GM12878 (cell line): ENCODE results near the gene TPO. TPM values are rescaled to one million over a fixed set of nuclear protein-coding genes. Genes with fewer than 3 reads are reported as not detected.

Source experiments
- ATAC-seq: fragments of 200-7000 bp; cut with Tn5 transposase; 3 replicates; pipeline ENCODE4 v1.9.1; 2020; ENCODE audit warnings: mild to moderate bottlenecking, moderate library complexity
- BruUV-seq: library from RNA; stranded (reverse); fragments of 400-500 nt; replicated peaks from 2 replicates; lab custom pipeline; 2021; lab: Mats Ljungman, UMichigan
- CTCF ChIA-PET: fragments of 300-600 bp; sonication (Branson Sonifier 250); formaldehyde crosslinking; extraction: SDS; loops from one replicate; lab custom pipeline; 2021; ENCODE audit warnings: inconsistent platforms; lab: Yijun Ruan, JAX
- POLR2A ChIA-PET: fragments of 350-600 bp; formaldehyde crosslinking; extraction: SDS; loops from one replicate; lab custom pipeline; 2021; ENCODE audit warnings: inconsistent platforms; lab: Charles Lee
- RAD21 ChIA-PET: fragments of 300-600 bp; sonication (Branson Sonifier 250); formaldehyde crosslinking; loops from one replicate; lab custom pipeline; 2023; ENCODE audit warnings: antibody characterized with exemption; ENCODE audit not compliant: unreplicated experiment; lab: Charles Lee
- SMC1A ChIA-PET: fragments of 300-600 bp; sonication (Branson Sonifier 250); formaldehyde crosslinking; loops from one replicate; lab custom pipeline; 2023; ENCODE audit not compliant: unreplicated experiment, uncharacterized antibody; lab: Charles Lee
- DNase-seq: peaks from one replicate; pipeline ENCODE4 v3.0.0-alpha.2; 2011; ENCODE audit warnings: low read depth, low spot score
- FAIRE-seq: peaks from 3 replicates; lab custom pipeline; 2011; peaks lifted over from hg19 to GRCh38; lab: Jason Lieb, UNC
- H2AFZ ChIP-seq: 2 replicates; pipeline ENCODE4 v1.6.0; 2011; ENCODE audit warnings: low read depth, low read length, control low read depth; ENCODE audit not compliant: control insufficient read depth
- H3K27ac ChIP-seq: 2 replicates; pipeline ENCODE4 v1.5.1; 2011; ENCODE audit warnings: control low read depth; ENCODE audit not compliant: control insufficient read depth, insufficient read depth
- H3K27me3 ChIP-seq, 2 experiments: replicated peaks in 1 of 2; 2 replicates each; pipeline versions ENCODE4 v1.6.0 to v1.6.1; 2011; ENCODE audit warnings: low read length in 1 of 2; ENCODE audit not compliant: control insufficient read depth in 2 of 2, insufficient read depth in 2 of 2
- H3K36me3 ChIP-seq, 2 experiments: 2 replicates each; pipeline ENCODE4 v1.5.1; 2011; ENCODE audit warnings: low read length in 1 of 2; ENCODE audit not compliant: control insufficient read depth in 2 of 2, insufficient read depth in 2 of 2
- H3K4me1 ChIP-seq: 2 replicates; pipeline ENCODE4 v1.6.1; 2011; ENCODE audit warnings: mild to moderate bottlenecking, low read length, moderate library complexity, mixed read lengths; ENCODE audit not compliant: control insufficient read depth, insufficient read depth
- H3K4me2 ChIP-seq: 2 replicates; pipeline ENCODE4 v1.6.0; 2011; ENCODE audit warnings: control low read depth; ENCODE audit not compliant: control insufficient read depth, insufficient read depth
- H3K4me3 ChIP-seq: fragments of 200-600 bp; sonication (generic); 2 replicates; pipeline ENCODE4 v1.5.1; 2016
- H3K79me2 ChIP-seq: 2 replicates; pipeline ENCODE4 v1.6.0; 2011; ENCODE audit warnings: low read length; ENCODE audit not compliant: control insufficient read depth, insufficient read depth
- H3K9ac ChIP-seq: 2 replicates; pipeline ENCODE4 v1.8.0; 2011; ENCODE audit warnings: low read length, control low read depth, mixed read lengths; ENCODE audit not compliant: control insufficient read depth, insufficient read depth
- H3K9me3 ChIP-seq: replicated peaks from 3 replicates; pipeline ENCODE4 v1.5.1; 2011; ENCODE audit warnings: mild to moderate bottlenecking, low read length; ENCODE audit not compliant: control insufficient read depth, insufficient read depth
- H4K20me1 ChIP-seq: 2 replicates; pipeline ENCODE4 v1.6.0; 2011; ENCODE audit not compliant: control insufficient read depth, insufficient read depth
- HDAC2 ChIP-seq: fragments of 200-600 bp; sonication (generic); IDR thresholded peaks from 2 replicates; pipeline ENCODE4 v1.6.1; 2017
- IKZF2 ChIP-seq, 2 experiments: fragments of 450-650 bp; IDR thresholded peaks; 2 replicates each; pipeline ENCODE4 v1.6.1; 2017; ENCODE audit warnings: mild to moderate bottlenecking in 2 of 2, moderate library complexity in 2 of 2
- LARP7 ChIP-seq: fragments of 450-650 bp; IDR thresholded peaks from 2 replicates; pipeline ENCODE4 v1.6.1; 2017; ENCODE audit warnings: mild to moderate bottlenecking
- MYB ChIP-seq: fragments of 150-350 bp; IDR thresholded peaks from 2 replicates; pipeline ENCODE4 v1.6.1; 2014; ENCODE audit warnings: mild to moderate bottlenecking, low read depth, low read length, borderline replicate concordance
- NR2C1 ChIP-seq: fragments of 450-650 bp; IDR thresholded peaks from 2 replicates; pipeline ENCODE4 v1.6.1; 2017; ENCODE audit warnings: antibody characterized with exemption, mild to moderate bottlenecking, moderate library complexity
- RFX5 ChIP-seq: IDR thresholded peaks from 2 replicates; pipeline ENCODE4 v1.6.1; 2011; ENCODE audit warnings: low read depth, low read length, improper control_type of control experiment
- SIN3A ChIP-seq: IDR thresholded peaks from 2 replicates; pipeline ENCODE4 v1.6.1; 2012; ENCODE audit warnings: low read depth, low read length, improper control_type of control experiment
- TCF12 ChIP-seq: IDR thresholded peaks from 2 replicates; pipeline ENCODE4 v1.6.1; 2011; ENCODE audit warnings: low read depth, mild to moderate bottlenecking, low read length
- WGBS: methylation state at CpG from one replicate; pipeline ENCODE4 v1.1.6; 2016; ENCODE audit warnings: low lambda C conversion rate; ENCODE audit not compliant: insufficient replicate concordance, insufficient coverage; ENCODE audit errors: missing lambda C conversion rate; 5-methylcytosine and 5-hydroxymethylcytosine counted together
- in situ Hi-C: fragments of 300-500 bp; cut with MboI; formaldehyde crosslinking; loops from 9 replicates; pipeline ENCODE4 v1.14.3; 2018; ENCODE audit warnings: mixed read lengths
- intact Hi-C: fragments of 100-400 bp; cut with micrococcal nuclease; formaldehyde crosslinking; loops from one replicate; pipeline ENCODE4 v1.14.2; 2022; ENCODE audit not compliant: unreplicated experiment
- polyA plus RNA-seq, 11 experiments: library from polyadenylated mRNA; depleted of rRNA in 4 of 11; unstranded in 6 of 11; stranded (reverse) in 5 of 11; fragments of >200 nt; fragmentation: Nextera tagmentation in 4 of 11; fragmentation: Illumina TruSeq in 1 of 11; extraction: Ambion mirVana in 4 of 11; extraction: Trizol in 1 of 11; gene quantifications; 1 replicate in 1 of 11; 2 replicates in 10 of 11; pipeline versions ENCODE4 v1.2.1 to v1.2.3, GENCODE V29; 2011 to 2016; ENCODE audit warnings: inconsistent platforms in 2 of 11, missing spikeins in 2 of 11, low read depth in 1 of 11
- total RNA-seq, 4 experiments: library from RNA; depleted of rRNA in 3 of 4; stranded (reverse); fragments of >200 nt in 3 of 4; fragmentation: Illumina TruSeq in 1 of 4; extraction: Trizol in 1 of 4; gene quantifications; 2 replicates each; pipeline versions ENCODE4 v1.2.1 to v1.2.3, GENCODE V29; 2013 to 2021
- TF ChIP-seq, protein P1 (sequence below): IDR thresholded peaks from 2 replicates; pipeline ENCODE4 v1.6.1; 2012; ENCODE audit warnings: improper control_type of control experiment, low read depth, low read length; ENCODE audit not compliant: insufficient replicate concordance
- TF ChIP-seq, protein P2 (sequence below): fragments of 450-650 bp; formaldehyde crosslinking; IDR thresholded peaks from 2 replicates; pipeline ENCODE4 v1.4.0; 2022; ENCODE audit warnings: mild to moderate bottlenecking, moderate library complexity

Gene TPO
- total and polyA plus RNA-seq, 10 of the 15 experiments (the other 5 are each of a cell fraction or from before 2014, with no cell fraction given) = 0.07 to 0.11 TPM; not detected in 8

DNA sequence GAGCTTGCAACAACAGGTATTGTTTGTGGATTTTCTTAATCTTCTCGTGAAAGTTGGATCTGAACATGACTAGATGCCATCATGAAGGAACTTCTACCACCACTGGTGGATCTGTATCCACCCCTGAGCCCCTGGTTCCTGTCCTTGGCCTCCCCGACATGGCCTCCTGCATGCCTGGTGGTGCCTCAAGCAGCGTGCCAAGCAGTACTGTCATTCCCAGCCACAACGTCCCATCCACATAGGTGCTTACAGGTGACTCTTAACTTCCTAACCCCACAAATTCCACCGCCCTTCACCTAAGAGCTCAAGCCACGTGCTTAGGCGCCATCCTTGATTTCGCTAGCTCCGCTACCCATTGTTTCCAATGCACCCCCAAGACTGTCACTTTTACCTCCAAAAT is 23.1 kb downstream of the TPO start:
- in situ Hi-C loops (no loop called here), intact Hi-C loops (no loop called here)
- ATAC-seq (no peak), FAIRE-seq (no peak), DNase-seq (no peak)
- SMC1A ChIA-PET = no interaction called here
- CTCF ChIA-PET = no interaction called here
- Histone ChIP-seq H3K4me2 (no peak overlapping the region), H3K27me3 (no peaks in the 10 kb centered on the region), H3K79me2 (no peaks in the 10 kb centered on the region), H3K4me3 (no peak overlapping the region), H3K9me3 (no peaks in the 10 kb centered on the region; the same call in 2 of the 3 replicates), H3K4me1 (no peaks in the 10 kb centered on the region), H3K36me3 (no peaks in the 10 kb centered on the region), H3K27ac (no peak overlapping the region), H4K20me1 (no peaks in the 10 kb centered on the region), H3K9ac (no peak overlapping the region), H2AFZ (no peak overlapping the region)
- TF ChIP-seq, protein P1, sequence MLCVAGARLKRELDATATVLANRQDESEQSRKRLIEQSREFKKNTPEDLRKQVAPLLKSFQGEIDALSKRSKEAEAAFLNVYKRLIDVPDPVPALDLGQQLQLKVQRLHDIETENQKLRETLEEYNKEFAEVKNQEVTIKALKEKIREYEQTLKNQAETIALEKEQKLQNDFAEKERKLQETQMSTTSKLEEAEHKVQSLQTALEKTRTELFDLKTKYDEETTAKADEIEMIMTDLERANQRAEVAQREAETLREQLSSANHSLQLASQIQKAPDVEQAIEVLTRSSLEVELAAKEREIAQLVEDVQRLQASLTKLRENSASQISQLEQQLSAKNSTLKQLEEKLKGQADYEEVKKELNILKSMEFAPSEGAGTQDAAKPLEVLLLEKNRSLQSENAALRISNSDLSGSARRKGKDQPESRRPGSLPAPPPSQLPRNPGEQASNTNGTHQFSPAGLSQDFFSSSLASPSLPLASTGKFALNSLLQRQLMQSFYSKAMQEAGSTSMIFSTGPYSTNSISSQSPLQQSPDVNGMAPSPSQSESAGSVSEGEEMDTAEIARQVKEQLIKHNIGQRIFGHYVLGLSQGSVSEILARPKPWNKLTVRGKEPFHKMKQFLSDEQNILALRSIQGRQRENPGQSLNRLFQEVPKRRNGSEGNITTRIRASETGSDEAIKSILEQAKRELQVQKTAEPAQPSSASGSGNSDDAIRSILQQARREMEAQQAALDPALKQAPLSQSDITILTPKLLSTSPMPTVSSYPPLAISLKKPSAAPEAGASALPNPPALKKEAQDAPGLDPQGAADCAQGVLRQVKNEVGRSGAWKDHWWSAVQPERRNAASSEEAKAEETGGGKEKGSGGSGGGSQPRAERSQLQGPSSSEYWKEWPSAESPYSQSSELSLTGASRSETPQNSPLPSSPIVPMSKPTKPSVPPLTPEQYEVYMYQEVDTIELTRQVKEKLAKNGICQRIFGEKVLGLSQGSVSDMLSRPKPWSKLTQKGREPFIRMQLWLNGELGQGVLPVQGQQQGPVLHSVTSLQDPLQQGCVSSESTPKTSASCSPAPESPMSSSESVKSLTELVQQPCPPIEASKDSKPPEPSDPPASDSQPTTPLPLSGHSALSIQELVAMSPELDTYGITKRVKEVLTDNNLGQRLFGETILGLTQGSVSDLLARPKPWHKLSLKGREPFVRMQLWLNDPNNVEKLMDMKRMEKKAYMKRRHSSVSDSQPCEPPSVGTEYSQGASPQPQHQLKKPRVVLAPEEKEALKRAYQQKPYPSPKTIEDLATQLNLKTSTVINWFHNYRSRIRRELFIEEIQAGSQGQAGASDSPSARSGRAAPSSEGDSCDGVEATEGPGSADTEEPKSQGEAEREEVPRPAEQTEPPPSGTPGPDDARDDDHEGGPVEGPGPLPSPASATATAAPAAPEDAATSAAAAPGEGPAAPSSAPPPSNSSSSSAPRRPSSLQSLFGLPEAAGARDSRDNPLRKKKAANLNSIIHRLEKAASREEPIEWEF = no peak
- no peak for TF ChIP-seq HDAC2
- TF ChIP-seq TCF12 = no peak
- no peak for TF ChIP-seq NR2C1
- TF ChIP-seq, protein P2, sequence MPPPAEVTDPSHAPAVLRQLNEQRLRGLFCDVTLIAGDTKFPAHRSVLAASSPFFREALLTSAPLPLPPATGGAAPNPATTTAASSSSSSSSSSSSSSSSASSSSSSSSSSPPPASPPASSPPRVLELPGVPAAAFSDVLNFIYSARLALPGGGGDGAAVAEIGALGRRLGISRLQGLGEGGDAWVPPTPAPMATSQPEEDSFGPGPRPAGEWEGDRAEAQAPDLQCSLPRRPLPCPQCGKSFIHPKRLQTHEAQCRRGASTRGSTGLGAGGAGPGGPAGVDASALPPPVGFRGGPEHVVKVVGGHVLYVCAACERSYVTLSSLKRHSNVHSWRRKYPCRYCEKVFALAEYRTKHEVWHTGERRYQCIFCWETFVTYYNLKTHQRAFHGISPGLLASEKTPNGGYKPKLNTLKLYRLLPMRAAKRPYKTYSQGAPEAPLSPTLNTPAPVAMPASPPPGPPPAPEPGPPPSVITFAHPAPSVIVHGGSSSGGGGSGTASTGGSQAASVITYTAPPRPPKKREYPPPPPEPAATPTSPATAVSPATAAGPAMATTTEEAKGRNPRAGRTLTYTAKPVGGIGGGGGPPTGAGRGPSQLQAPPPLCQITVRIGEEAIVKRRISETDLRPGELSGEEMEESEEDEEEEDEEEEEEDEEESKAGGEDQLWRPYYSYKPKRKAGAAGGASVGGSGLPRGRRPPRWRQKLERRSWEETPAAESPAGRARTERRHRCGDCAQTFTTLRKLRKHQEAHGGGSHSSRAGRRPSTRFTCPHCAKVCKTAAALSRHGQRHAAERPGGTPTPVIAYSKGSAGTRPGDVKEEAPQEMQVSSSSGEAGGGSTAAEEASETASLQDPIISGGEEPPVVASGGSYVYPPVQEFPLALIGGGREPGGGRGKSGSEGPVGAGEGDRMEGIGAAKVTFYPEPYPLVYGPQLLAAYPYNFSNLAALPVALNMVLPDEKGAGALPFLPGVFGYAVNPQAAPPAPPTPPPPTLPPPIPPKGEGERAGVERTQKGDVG = no peak
- TF ChIP-seq RFX5 = no peak
- no peak for TF ChIP-seq MYB
- no peak for TF ChIP-seq SIN3A
- TF ChIP-seq IKZF2 (IDR thresholded peaks at IDR 0.05) = no peak
- TF ChIP-seq LARP7 = no peak
- no TSS peak for BruUV-seq
- POLR2A ChIA-PET = no interaction called here
- 34% methylated on average over 9 of the region's 9 CpGs for WGBS
- RAD21 ChIA-PET = no interaction called here
